DMS79 treated with DMSO at 0.1 percent for 48 hours (cell line): ENCODE data around the gene KRT17.

Experiments
- DNase-seq: peaks from one replicate; lab custom pipeline; 2025; lab: John Stamatoyannopoulos, UW

Gene KRT17

GRCh38 chr17:41571561-41572434, 52.6 kb downstream of the KRT17 start, which contains the start of gene KRT9:
Gene KRT9 (minus strand): TSS chr17:41572059. CDS start chr17:41571992, 67 bp downstream.
- no peak for DNase-seq
